HEK293 (cell line): ENCODE results near the gene EYS.

Source experiments
- CTCF ChIA-PET: fragments of 350-600 bp; formaldehyde crosslinking; extraction: SDS; loops from one replicate; lab custom pipeline; 2021; ENCODE audit warnings: antibody characterized with exemption; lab: Yijun Ruan, JAX
- POLR2A ChIA-PET: fragments of 300-600 bp; formaldehyde crosslinking; extraction: SDS; loops from one replicate; lab custom pipeline; 2020; ENCODE audit warnings: antibody characterized with exemption, inconsistent platforms; lab: Yijun Ruan, JAX
- H3K27ac ChIP-seq: fragments of 200-500 bp; sonication (Bioruptor generic); 2 replicates; pipeline ENCODE4 v1.5.1; 2014; ENCODE audit warnings: low read depth, low read length, control low read depth, inconsistent platforms; ENCODE audit errors: extremely low read depth
- H3K36me3 ChIP-seq, 2 experiments: fragments of 200-500 bp in 1 of 2; sonication (Bioruptor generic) in 1 of 2; 1 replicate in 1 of 2; 2 replicates in 1 of 2; pipeline ENCODE4 v1.5.1; 2014 to 2017; ENCODE audit warnings: inconsistent platforms in 2 of 2, low read length in 2 of 2; ENCODE audit not compliant: control insufficient read depth in 2 of 2, insufficient read depth in 1 of 2
- H3K4me1 ChIP-seq: fragments of 200-500 bp; sonication (Bioruptor generic); 2 replicates; pipeline ENCODE4 v1.5.1; 2014; ENCODE audit warnings: mild to moderate bottlenecking, low read length, inconsistent platforms; ENCODE audit not compliant: control insufficient read depth, insufficient read depth
- H3K4me3 ChIP-seq: 2 replicates; pipeline ENCODE4 v1.5.1; 2011; ENCODE audit warnings: low read depth, mild to moderate bottlenecking, control low read depth, low read length, moderate library complexity
- H3K9me3 ChIP-seq: fragments of 200-500 bp; sonication (Bioruptor generic); 2 replicates; pipeline ENCODE4 v1.5.1; 2014; ENCODE audit warnings: low read depth, low read length, inconsistent platforms; ENCODE audit not compliant: control insufficient read depth, insufficient read depth
- SALL2 ChIP-seq: fragments of 450-650 bp; formaldehyde crosslinking; IDR thresholded peaks from 2 replicates; pipeline ENCODE4 v1.5.0; 2017; ENCODE audit warnings: missing biosample characterization, mild to moderate bottlenecking, missing genetic modification characterization, borderline replicate concordance
- ZFP3 ChIP-seq: fragments of 450-650 bp; formaldehyde crosslinking; IDR thresholded peaks from 2 replicates; pipeline ENCODE4 v1.5.1; 2016; ENCODE audit warnings: low read depth, missing biosample characterization, missing genetic modification characterization
- ZFP41 ChIP-seq: fragments of 450-650 bp; formaldehyde crosslinking; IDR thresholded peaks from 2 replicates; pipeline ENCODE4 v1.5.1; 2016; ENCODE audit warnings: missing biosample characterization, missing genetic modification characterization, borderline replicate concordance
- ZIC2 ChIP-seq: fragments of 450-650 bp; formaldehyde crosslinking; IDR thresholded peaks from 2 replicates; pipeline ENCODE4 v1.5.1; 2016; ENCODE audit warnings: missing biosample characterization, missing genetic modification characterization
- ZNF121 ChIP-seq: fragments of 450-650 bp; formaldehyde crosslinking; IDR thresholded peaks from 2 replicates; pipeline ENCODE4 v1.5.1; 2016; ENCODE audit warnings: missing biosample characterization, missing genetic modification characterization
- ZNF132 ChIP-seq: fragments of 450-650 bp; formaldehyde crosslinking; IDR thresholded peaks from 2 replicates; pipeline ENCODE4 v1.5.1; 2017; ENCODE audit warnings: missing biosample characterization, missing genetic modification characterization, borderline replicate concordance
- ZNF140 ChIP-seq: fragments of 450-650 bp; formaldehyde crosslinking; IDR thresholded peaks from 2 replicates; pipeline ENCODE4 v1.5.1; 2016; ENCODE audit warnings: missing biosample characterization, missing genetic modification characterization
- ZNF248 ChIP-seq: fragments of 450-650 bp; formaldehyde crosslinking; IDR thresholded peaks from 2 replicates; pipeline ENCODE4 v1.5.1; 2017; ENCODE audit warnings: missing biosample characterization, missing genetic modification characterization
- ZNF501 ChIP-seq: fragments of 450-650 bp; formaldehyde crosslinking; IDR thresholded peaks from 2 replicates; pipeline ENCODE4 v1.5.1; 2016; ENCODE audit warnings: missing biosample characterization, missing genetic modification characterization
- ZNF596 ChIP-seq: fragments of 450-650 bp; IDR thresholded peaks from 2 replicates; pipeline ENCODE4 v1.5.0; 2018; ENCODE audit warnings: missing biosample characterization, mild to moderate bottlenecking, missing genetic modification characterization, moderate library complexity
- ZNF624 ChIP-seq: fragments of 450-650 bp; formaldehyde crosslinking; IDR thresholded peaks from 2 replicates; pipeline ENCODE4 v1.5.1; 2017; ENCODE audit warnings: missing biosample characterization, missing genetic modification characterization
- ZNF670 ChIP-seq: fragments of 450-650 bp; formaldehyde crosslinking; IDR thresholded peaks from 2 replicates; pipeline ENCODE4 v1.5.1; 2016; ENCODE audit warnings: missing biosample characterization, missing genetic modification characterization, low read depth
- ZNF830 ChIP-seq: fragments of 450-650 bp; IDR thresholded peaks from 2 replicates; pipeline ENCODE4 v1.5.0; 2018; ENCODE audit warnings: missing biosample characterization, missing genetic modification characterization, low read depth, mild to moderate bottlenecking, moderate library complexity
- TF ChIP-seq, protein P1 (sequence below): fragments of 450-650 bp; formaldehyde crosslinking; IDR thresholded peaks from 2 replicates; pipeline ENCODE4 v1.5.1; 2016; ENCODE audit warnings: missing biosample characterization, missing genetic modification characterization, borderline replicate concordance
- TF ChIP-seq, protein P2 (sequence below): fragments of 450-650 bp; formaldehyde crosslinking; IDR thresholded peaks from 2 replicates; pipeline ENCODE4 v1.5.1; 2016; ENCODE audit warnings: missing biosample characterization, missing genetic modification characterization
- TF ChIP-seq, protein P3 (sequence below): fragments of 450-650 bp; formaldehyde crosslinking; IDR thresholded peaks from 2 replicates; pipeline ENCODE4 v1.5.1; 2016; ENCODE audit warnings: missing biosample characterization, missing genetic modification characterization
- TF ChIP-seq, protein P4 (sequence below): fragments of 450-650 bp; formaldehyde crosslinking; optimal IDR thresholded peaks from 2 replicates; pipeline ENCODE3; 2016; ENCODE audit warnings: missing biosample characterization, mild to moderate bottlenecking, missing genetic modification characterization
- TF ChIP-seq, protein P5 (sequence below): fragments of 450-650 bp; formaldehyde crosslinking; IDR thresholded peaks from 2 replicates; pipeline ENCODE4 v1.5.1; 2016; ENCODE audit warnings: missing biosample characterization, missing genetic modification characterization
- TF ChIP-seq, protein P6 (sequence below): sonication (generic); formaldehyde crosslinking; IDR thresholded peaks from 2 replicates; pipeline ENCODE4 v1.8.1; 2022; ENCODE audit warnings: mild to moderate bottlenecking, moderate library complexity, missing genetic modification reagents
- TF ChIP-seq, protein P7 (sequence below): fragments of 450-650 bp; IDR thresholded peaks from 2 replicates; pipeline ENCODE4 v1.5.1; 2018; ENCODE audit warnings: missing biosample characterization, missing genetic modification characterization

EYS gene

DNA sequence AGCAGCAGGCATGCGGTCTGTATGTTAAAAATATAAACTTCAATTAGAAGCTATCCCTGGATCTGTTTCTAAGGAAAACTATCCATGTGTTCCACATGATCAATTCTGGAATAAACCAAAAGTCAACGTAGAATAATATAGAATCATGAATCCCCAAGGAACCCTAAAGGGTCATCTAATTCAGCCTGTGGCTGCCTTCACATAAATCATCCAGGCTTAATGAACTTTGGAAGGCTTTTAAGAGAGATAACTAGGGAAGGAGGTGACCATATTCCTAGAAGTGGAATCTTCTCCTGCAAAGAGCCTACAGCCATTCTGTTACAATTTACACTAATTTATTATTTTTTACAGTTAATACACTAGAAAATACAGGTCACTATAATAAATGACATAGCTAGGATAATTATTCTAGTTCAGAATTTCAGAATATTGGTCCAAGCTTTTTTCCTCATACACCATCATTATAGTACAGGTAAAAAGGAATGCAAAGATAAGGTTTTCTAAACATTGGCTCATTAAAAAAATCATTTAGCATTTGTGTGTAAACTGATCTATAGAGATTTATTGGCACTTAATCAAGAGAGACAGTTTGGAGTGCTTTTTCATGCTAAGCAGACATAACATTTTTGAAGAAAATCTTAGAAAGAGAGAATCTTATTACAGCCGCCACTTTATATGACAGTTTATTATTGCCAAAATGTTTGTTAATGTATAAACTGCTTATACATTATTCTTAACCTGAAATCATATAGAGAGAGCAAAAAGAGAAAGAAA is 1220.3 kb downstream of the EYS start:
- no peaks in the 10 kb centered on the region for H3K4me1 ChIP-seq
- no peaks in the 10 kb centered on the region for H3K36me3 ChIP-seq
- no peak overlapping the region for H3K27ac ChIP-seq
- TF ChIP-seq, protein P1, sequence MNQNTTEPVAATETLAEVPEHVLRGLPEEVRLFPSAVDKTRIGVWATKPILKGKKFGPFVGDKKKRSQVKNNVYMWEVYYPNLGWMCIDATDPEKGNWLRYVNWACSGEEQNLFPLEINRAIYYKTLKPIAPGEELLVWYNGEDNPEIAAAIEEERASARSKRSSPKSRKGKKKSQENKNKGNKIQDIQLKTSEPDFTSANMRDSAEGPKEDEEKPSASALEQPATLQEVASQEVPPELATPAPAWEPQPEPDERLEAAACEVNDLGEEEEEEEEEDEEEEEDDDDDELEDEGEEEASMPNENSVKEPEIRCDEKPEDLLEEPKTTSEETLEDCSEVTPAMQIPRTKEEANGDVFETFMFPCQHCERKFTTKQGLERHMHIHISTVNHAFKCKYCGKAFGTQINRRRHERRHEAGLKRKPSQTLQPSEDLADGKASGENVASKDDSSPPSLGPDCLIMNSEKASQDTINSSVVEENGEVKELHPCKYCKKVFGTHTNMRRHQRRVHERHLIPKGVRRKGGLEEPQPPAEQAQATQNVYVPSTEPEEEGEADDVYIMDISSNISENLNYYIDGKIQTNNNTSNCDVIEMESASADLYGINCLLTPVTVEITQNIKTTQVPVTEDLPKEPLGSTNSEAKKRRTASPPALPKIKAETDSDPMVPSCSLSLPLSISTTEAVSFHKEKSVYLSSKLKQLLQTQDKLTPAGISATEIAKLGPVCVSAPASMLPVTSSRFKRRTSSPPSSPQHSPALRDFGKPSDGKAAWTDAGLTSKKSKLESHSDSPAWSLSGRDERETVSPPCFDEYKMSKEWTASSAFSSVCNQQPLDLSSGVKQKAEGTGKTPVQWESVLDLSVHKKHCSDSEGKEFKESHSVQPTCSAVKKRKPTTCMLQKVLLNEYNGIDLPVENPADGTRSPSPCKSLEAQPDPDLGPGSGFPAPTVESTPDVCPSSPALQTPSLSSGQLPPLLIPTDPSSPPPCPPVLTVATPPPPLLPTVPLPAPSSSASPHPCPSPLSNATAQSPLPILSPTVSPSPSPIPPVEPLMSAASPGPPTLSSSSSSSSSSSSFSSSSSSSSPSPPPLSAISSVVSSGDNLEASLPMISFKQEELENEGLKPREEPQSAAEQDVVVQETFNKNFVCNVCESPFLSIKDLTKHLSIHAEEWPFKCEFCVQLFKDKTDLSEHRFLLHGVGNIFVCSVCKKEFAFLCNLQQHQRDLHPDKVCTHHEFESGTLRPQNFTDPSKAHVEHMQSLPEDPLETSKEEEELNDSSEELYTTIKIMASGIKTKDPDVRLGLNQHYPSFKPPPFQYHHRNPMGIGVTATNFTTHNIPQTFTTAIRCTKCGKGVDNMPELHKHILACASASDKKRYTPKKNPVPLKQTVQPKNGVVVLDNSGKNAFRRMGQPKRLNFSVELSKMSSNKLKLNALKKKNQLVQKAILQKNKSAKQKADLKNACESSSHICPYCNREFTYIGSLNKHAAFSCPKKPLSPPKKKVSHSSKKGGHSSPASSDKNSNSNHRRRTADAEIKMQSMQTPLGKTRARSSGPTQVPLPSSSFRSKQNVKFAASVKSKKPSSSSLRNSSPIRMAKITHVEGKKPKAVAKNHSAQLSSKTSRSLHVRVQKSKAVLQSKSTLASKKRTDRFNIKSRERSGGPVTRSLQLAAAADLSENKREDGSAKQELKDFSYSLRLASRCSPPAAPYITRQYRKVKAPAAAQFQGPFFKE, result no peak
- TF ChIP-seq, protein P2, sequence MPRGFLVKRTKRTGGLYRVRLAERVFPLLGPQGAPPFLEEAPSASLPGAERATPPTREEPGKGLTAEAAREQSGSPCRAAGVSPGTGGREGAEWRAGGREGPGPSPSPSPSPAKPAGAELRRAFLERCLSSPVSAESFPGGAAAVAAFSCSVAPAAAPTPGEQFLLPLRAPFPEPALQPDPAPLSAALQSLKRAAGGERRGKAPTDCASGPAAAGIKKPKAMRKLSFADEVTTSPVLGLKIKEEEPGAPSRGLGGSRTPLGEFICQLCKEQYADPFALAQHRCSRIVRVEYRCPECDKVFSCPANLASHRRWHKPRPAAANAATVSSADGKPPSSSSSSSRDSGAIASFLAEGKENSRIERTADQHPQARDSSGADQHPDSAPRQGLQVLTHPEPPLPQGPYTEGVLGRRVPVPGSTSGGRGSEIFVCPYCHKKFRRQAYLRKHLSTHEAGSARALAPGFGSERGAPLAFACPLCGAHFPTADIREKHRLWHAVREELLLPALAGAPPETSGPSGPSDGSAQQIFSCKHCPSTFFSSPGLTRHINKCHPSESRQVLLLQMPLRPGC (tag by site-specific recombination), result no peak
- TF ChIP-seq ZNF501 (no peak), ZIC2 (tag by site-specific recombination) (no peak), ZNF670 (tag by site-specific recombination) (no peak), ZNF248 (tag by site-specific recombination) (no peak), ZNF596 (tag by site-specific recombination) (no peak), SALL2 (no peak), ZNF624 (tag by site-specific recombination) (no peak), ZFP41 (tag by site-specific recombination) (no peak), ZNF830 (tag by site-specific recombination) (no peak), ZFP3 (no peak), ZNF132 (no peak), ZNF121 (no peak), ZNF140 (tag by site-specific recombination) (no peak)
- TF ChIP-seq, protein P3, sequence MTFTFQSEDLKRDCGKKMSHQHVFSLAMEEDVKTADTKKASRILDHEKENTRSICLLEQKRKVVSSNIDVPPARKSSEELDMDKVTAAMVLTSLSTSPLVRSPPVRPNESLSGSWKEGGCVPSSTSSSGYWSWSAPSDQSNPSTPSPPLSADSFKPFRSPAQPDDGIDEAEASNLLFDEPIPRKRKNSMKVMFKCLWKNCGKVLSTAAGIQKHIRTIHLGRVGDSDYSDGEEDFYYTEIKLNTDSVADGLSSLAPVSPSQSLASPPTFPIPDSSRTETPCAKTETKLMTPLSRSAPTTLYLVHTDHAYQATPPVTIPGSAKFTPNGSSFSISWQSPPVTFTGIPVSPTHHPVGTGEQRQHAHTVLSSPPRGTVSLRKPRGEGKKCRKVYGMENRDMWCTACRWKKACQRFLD (tag by site-specific recombination), result no peak
- TF ChIP-seq, protein P4, sequence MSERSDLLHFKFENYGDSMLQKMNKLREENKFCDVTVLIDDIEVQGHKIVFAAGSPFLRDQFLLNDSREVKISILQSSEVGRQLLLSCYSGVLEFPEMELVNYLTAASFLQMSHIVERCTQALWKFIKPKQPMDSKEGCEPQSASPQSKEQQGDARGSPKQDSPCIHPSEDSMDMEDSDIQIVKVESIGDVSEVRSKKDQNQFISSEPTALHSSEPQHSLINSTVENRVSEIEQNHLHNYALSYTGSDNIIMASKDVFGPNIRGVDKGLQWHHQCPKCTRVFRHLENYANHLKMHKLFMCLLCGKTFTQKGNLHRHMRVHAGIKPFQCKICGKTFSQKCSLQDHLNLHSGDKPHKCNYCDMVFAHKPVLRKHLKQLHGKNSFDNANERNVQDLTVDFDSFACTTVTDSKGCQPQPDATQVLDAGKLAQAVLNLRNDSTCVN, result no peak
- TF ChIP-seq, protein P5, sequence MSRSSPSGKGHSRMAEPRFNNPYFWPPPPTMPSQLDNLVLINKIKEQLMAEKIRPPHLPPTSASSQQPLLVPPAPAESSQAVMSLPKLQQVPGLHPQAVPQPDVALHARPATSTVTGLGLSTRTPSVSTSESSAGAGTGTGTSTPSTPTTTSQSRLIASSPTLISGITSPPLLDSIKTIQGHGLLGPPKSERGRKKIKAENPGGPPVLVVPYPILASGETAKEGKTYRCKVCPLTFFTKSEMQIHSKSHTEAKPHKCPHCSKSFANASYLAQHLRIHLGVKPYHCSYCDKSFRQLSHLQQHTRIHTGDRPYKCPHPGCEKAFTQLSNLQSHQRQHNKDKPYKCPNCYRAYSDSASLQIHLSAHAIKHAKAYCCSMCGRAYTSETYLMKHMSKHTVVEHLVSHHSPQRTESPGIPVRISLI (tag by site-specific recombination), result no peak
- TF ChIP-seq, protein P6, sequence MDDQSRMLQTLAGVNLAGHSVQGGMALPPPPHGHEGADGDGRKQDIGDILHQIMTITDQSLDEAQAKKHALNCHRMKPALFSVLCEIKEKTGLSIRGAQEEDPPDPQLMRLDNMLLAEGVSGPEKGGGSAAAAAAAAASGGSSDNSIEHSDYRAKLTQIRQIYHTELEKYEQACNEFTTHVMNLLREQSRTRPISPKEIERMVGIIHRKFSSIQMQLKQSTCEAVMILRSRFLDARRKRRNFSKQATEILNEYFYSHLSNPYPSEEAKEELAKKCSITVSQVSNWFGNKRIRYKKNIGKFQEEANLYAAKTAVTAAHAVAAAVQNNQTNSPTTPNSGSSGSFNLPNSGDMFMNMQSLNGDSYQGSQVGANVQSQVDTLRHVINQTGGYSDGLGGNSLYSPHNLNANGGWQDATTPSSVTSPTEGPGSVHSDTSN (CRISPR knock-in tag), result no peak
- TF ChIP-seq, protein P7, sequence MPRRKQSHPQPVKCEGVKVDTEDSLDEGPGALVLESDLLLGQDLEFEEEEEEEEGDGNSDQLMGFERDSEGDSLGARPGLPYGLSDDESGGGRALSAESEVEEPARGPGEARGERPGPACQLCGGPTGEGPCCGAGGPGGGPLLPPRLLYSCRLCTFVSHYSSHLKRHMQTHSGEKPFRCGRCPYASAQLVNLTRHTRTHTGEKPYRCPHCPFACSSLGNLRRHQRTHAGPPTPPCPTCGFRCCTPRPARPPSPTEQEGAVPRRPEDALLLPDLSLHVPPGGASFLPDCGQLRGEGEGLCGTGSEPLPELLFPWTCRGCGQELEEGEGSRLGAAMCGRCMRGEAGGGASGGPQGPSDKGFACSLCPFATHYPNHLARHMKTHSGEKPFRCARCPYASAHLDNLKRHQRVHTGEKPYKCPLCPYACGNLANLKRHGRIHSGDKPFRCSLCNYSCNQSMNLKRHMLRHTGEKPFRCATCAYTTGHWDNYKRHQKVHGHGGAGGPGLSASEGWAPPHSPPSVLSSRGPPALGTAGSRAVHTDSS (tag by site-specific recombination), result no peak
- no peaks in the 10 kb centered on the region for H3K9me3 ChIP-seq
- H3K4me3 ChIP-seq, result no peak overlapping the region
- ChIA-PET CTCF (no interaction called here), POLR2A (no interaction called here)
